K562 (cell line): ENCODE results near the gene UVRAG. TPM values are rescaled to one million over a fixed set of nuclear protein-coding genes. Genes with fewer than 3 reads are reported as not detected.

Experiments
- ATAC-seq: fragments of 200-7000 bp; cut with Tn5 transposase; 3 replicates; pipeline ENCODE4 v1.9.1; 2020; ENCODE audit warnings: moderate library complexity
- BruUV-seq: library from RNA; stranded (reverse); fragments of 400-500 nt; replicated peaks from 2 replicates; lab custom pipeline; 2021; lab: Mats Ljungman, UMichigan
- CTCF ChIA-PET: fragments of 300-600 bp; formaldehyde crosslinking; extraction: SDS; loops from one replicate; lab custom pipeline; 2021; ENCODE audit warnings: low intra/inter-chr PET ratio; lab: Yijun Ruan, JAX
- POLR2A ChIA-PET: fragments of 300-600, 350-650 bp; sonication (Branson Sonifier 250); formaldehyde crosslinking; extraction: SDS; loops from one replicate; lab custom pipeline; 2021; ENCODE audit warnings: antibody characterized with exemption, inconsistent platforms; lab: Yijun Ruan, JAX
- DNase-seq, 4 experiments: peaks; one replicate each; pipeline versions ENCODE4 v3.0.0 to v3.0.0-alpha.2; 2011 to 2018; ENCODE audit warnings: low spot score in 3 of 4, mixed read lengths in 3 of 4; ENCODE audit errors: extremely low read depth in 1 of 4
- FAIRE-seq: peaks from 2 replicates; lab custom pipeline; 2011; peaks lifted over from hg19 to GRCh38; lab: Jason Lieb, UNC
- H2AFZ ChIP-seq: 2 replicates; pipeline ENCODE4 v1.6.0; 2011; ENCODE audit warnings: low read depth, low read length, control low read depth, inconsistent platforms
- H3K27ac ChIP-seq: fragments of 200-600 bp; 3 replicates; pipeline ENCODE4 v1.8.0; 2011; ENCODE audit warnings: low read depth, mild to moderate bottlenecking, control low read depth, inconsistent platforms, low read length, moderate library complexity, mixed read lengths; ENCODE audit errors: extremely low read depth
- H3K27me3 ChIP-seq, 2 experiments: fragments of 300-600 bp in 1 of 2; 2 replicates in 1 of 2; 3 replicates in 1 of 2; pipeline versions ENCODE4 v1.6.0 to v1.8.0; 2011; ENCODE audit warnings: inconsistent platforms in 2 of 2, low read length in 2 of 2, mild to moderate bottlenecking in 1 of 2, mixed read lengths in 1 of 2, moderate library complexity in 1 of 2; ENCODE audit not compliant: control insufficient read depth in 2 of 2, insufficient read depth in 2 of 2
- H3K36me3 ChIP-seq: fragments of 300-600 bp; 3 replicates; pipeline ENCODE4 v1.8.0; 2011; ENCODE audit warnings: mild to moderate bottlenecking, low read length, inconsistent platforms; ENCODE audit not compliant: control insufficient read depth, insufficient read depth
- H3K4me1 ChIP-seq, 2 experiments: fragments of 200-600 bp in 1 of 2; replicated peaks in 1 of 2; 2 replicates in 1 of 2; 3 replicates in 1 of 2; pipeline versions ENCODE4 v1.5.1 to v1.8.0; 2011; ENCODE audit warnings: inconsistent platforms in 2 of 2, low read length in 2 of 2, mild to moderate bottlenecking in 1 of 2, mixed read lengths in 1 of 2, moderate library complexity in 1 of 2; ENCODE audit not compliant: control insufficient read depth in 2 of 2, insufficient read depth in 2 of 2
- H3K4me2 ChIP-seq: 2 replicates; pipeline ENCODE4 v1.6.1; 2011; ENCODE audit warnings: low read length, control low read depth, inconsistent platforms, mixed read lengths; ENCODE audit not compliant: insufficient read depth
- H3K4me3 ChIP-seq: fragments of 200-600 bp; sonication (generic), shearing (Covaris generic); 2 replicates; pipeline ENCODE4 v1.5.1; 2016; ENCODE audit warnings: control low read depth, inconsistent platforms
- H3K79me2 ChIP-seq: fragments of 200-600 bp; 3 replicates; pipeline ENCODE4 v1.8.0; 2011; ENCODE audit warnings: low read length, inconsistent platforms; ENCODE audit not compliant: control insufficient read depth, insufficient read depth
- H3K9ac ChIP-seq, 2 experiments: 2 replicates each; pipeline versions ENCODE4 v1.6.0 to v1.6.1; 2011; ENCODE audit warnings: low read depth in 2 of 2, low read length in 2 of 2, control low read depth in 1 of 2, inconsistent platforms in 1 of 2, mild to moderate bottlenecking in 1 of 2, mixed read lengths in 1 of 2; ENCODE audit not compliant: insufficient read depth in 1 of 2
- H3K9me1 ChIP-seq: one replicate; pipeline ENCODE4 v1.6.0; 2011; ENCODE audit warnings: inconsistent platforms, mild to moderate bottlenecking, low read length, moderate library complexity; ENCODE audit not compliant: control insufficient read depth, insufficient read depth
- H3K9me3 ChIP-seq: replicated peaks from 2 replicates; pipeline ENCODE4 v1.5.1; 2011; ENCODE audit warnings: low read depth, low read length, inconsistent platforms; ENCODE audit not compliant: control insufficient read depth, insufficient read depth
- H4K20me1 ChIP-seq: replicated peaks from 2 replicates; pipeline ENCODE4 v1.6.1; 2011; ENCODE audit warnings: low read length, inconsistent platforms, mixed read lengths; ENCODE audit not compliant: control insufficient read depth, insufficient read depth
- BCLAF1 ChIP-seq, 2 experiments: fragments of 450-650 bp in 1 of 2; IDR thresholded peaks; 2 replicates each; pipeline ENCODE4 v1.6.1; 2011 to 2017; ENCODE audit warnings: low read depth in 2 of 2, antibody characterized with exemption in 1 of 2, borderline replicate concordance in 1 of 2, low read length in 1 of 2, mild to moderate bottlenecking in 1 of 2, mixed read lengths in 1 of 2; ENCODE audit not compliant: control insufficient read depth in 1 of 2
- BHLHE40 ChIP-seq: IDR thresholded peaks from 2 replicates; pipeline ENCODE4 v1.6.1; 2011; ENCODE audit warnings: low read length, improper control_type of control experiment
- CEBPZ ChIP-seq: fragments of 150-350 bp; IDR thresholded peaks from 2 replicates; pipeline ENCODE4 v1.6.1; 2014; ENCODE audit warnings: low read depth, mild to moderate bottlenecking, low read length, borderline replicate concordance
- DNMT1 ChIP-seq: fragments of 450-650 bp; IDR thresholded peaks from 2 replicates; pipeline ENCODE4 v1.6.1; 2016; ENCODE audit warnings: antibody characterized with exemption, mild to moderate bottlenecking
- EZH2 ChIP-seq: IDR thresholded peaks from 2 replicates; pipeline ENCODE4 v1.6.1; 2012; ENCODE audit warnings: low read depth, mild to moderate bottlenecking, inconsistent platforms, low read length, borderline replicate concordance
- HMG20A ChIP-seq: fragments of 450-650 bp; formaldehyde crosslinking; conservative IDR thresholded peaks from 2 replicates; pipeline ENCODE4 v1.4.0; 2020; ENCODE audit warnings: mild to moderate bottlenecking, mixed read lengths
- HSF4 ChIP-seq: fragments of 250-450 bp; sonication (Bioruptor Pico); IDR thresholded peaks from 2 replicates; pipeline ENCODE4 v2.1.2; 2022; ENCODE audit warnings: mild to moderate bottlenecking, moderate library complexity, borderline replicate concordance
- MEIS2 ChIP-seq: fragments of 450-650 bp; IDR thresholded peaks from 2 replicates; pipeline ENCODE4 v1.6.1; 2014; ENCODE audit warnings: mild to moderate bottlenecking; ENCODE audit not compliant: partially characterized antibody
- POLR2AphosphoS5 ChIP-seq: IDR thresholded peaks from 2 replicates; pipeline ENCODE4 v1.6.1; 2011; ENCODE audit warnings: mild to moderate bottlenecking, low read depth, low read length, moderate library complexity; ENCODE audit not compliant: control insufficient read depth, insufficient read depth
- RBM17 ChIP-seq: fragments of 200-400 bp; formaldehyde crosslinking; IDR thresholded peaks from 2 replicates; pipeline ENCODE4 v1.6.1; 2017; ENCODE audit warnings: low read depth, mild to moderate bottlenecking, low read length, borderline replicate concordance
- SMAD1 ChIP-seq: fragments of 150-350 bp; IDR thresholded peaks from 2 replicates; pipeline ENCODE4 v1.6.1; 2014; ENCODE audit warnings: low read length, low read depth; ENCODE audit not compliant: partially characterized antibody
- ZNF57 ChIP-seq: fragments of 450-650 bp; formaldehyde crosslinking; IDR thresholded peaks from 2 replicates; pipeline ENCODE4 v1.4.0; 2020; ENCODE audit warnings: mild to moderate bottlenecking, moderate library complexity
- ZNF707 ChIP-seq: fragments of 250-450 bp; sonication (Bioruptor Pico); conservative IDR thresholded peaks from 2 replicates; pipeline ENCODE4 v1.8.0; 2022; ENCODE audit warnings: inconsistent platforms, mild to moderate bottlenecking, moderate library complexity
- ZSCAN32 ChIP-seq: fragments of 450-650 bp; formaldehyde crosslinking; IDR thresholded peaks from 2 replicates; pipeline ENCODE4 v1.4.0; 2020; ENCODE audit warnings: mild to moderate bottlenecking, moderate library complexity
- WGBS: fragments of 100-300 bp; shearing (Covaris generic); methylation state at CpG from one replicate; pipeline ENCODE4 v1.1.6; 2016; ENCODE audit warnings: low coverage, mixed read lengths; ENCODE audit not compliant: insufficient coverage; ENCODE audit errors: missing lambda C conversion rate; 5-methylcytosine and 5-hydroxymethylcytosine counted together
- in situ Hi-C: fragments of 300-500 bp; cut with MboI; formaldehyde crosslinking; loops from 4 replicates; pipeline ENCODE4 v1.15.0; 2018; ENCODE audit warnings: inconsistent platforms, mixed read lengths
- intact Hi-C: fragments of 100-400 bp; cut with micrococcal nuclease; formaldehyde crosslinking; loops from 2 replicates; pipeline ENCODE4 v1.14.2; 2022
- polyA plus RNA-seq, 8 experiments: library from polyadenylated mRNA; depleted of rRNA in 4 of 8; stranded (reverse) in 5 of 8; unstranded in 3 of 8; fragments of >200 nt; fragmentation: Nextera tagmentation in 2 of 8; fragmentation: Illumina TruSeq in 1 of 8; extraction: Ambion mirVana in 2 of 8; extraction: Trizol in 1 of 8; gene quantifications; 2 replicates each; pipeline versions ENCODE4 v1.2.1 to v1.2.3, GENCODE V29; 2011 to 2014; ENCODE audit warnings: inconsistent platforms in 1 of 8, missing spikeins in 1 of 8
- total RNA-seq, 7 experiments: library from RNA; depleted of rRNA in 6 of 7; stranded (reverse); fragments of >200 nt in 6 of 7; fragmentation: Illumina TruSeq in 2 of 7; extraction: Trizol in 2 of 7; gene quantifications; 2 replicates each; pipeline versions ENCODE4 v1.2.1 to v1.2.3, GENCODE V29; 2011 to 2021; ENCODE audit warnings: low replicate concordance in 1 of 7

UVRAG gene
- total and polyA plus RNA-seq, 9 of the 15 experiments (the other 6 are each of a cell fraction or from before 2014, with no cell fraction given): 3.1 to 17.8 (median 12.4) TPM

GRCh38 chr11:75855206-75855605 lies 40.2 kb downstream of the UVRAG start:
- Histone ChIP-seq H3K4me1 (peaks cover 0 to 14% of the 10 kb centered on the region in 2 experiments; a peak in 3 of 5 replicates), H3K27me3 (no peaks in the 10 kb centered on the region), H4K20me1 (peaks cover 4% of the 10 kb centered on the region; the same call in 1 of the 2 replicates), H3K27ac (no peak overlapping the region), H3K9me3 (no peaks in the 10 kb centered on the region), H3K79me2 (peaks cover 23% of the 10 kb centered on the region), H3K36me3 (peaks cover 18% of the 10 kb centered on the region; the same call in 1 of the 3 replicates), H3K9ac (no peak overlapping the region), H3K9me1 (no peaks in the 10 kb centered on the region), H3K4me3 (no peak overlapping the region), H3K4me2 (no peak overlapping the region), H2AFZ (no peak overlapping the region)
- in situ Hi-C loops: loop anchor here (25.0 kb wide), 1 partner anchor 418 kb away; the partner anchor contains the start of gene KLHL35
- POLR2A ChIA-PET: interaction anchor here (0.5 kb wide), 1 partner anchor 28 kb away, joined by 3 read pairs; no protein-coding TSS in a partner anchor
- no TSS peak for BruUV-seq
- intact Hi-C loops: no loop called here
- DNase-seq: no peak
- ATAC-seq: no peak
- 88% methylated on average over 6 of the region's 6 CpGs for WGBS
- CTCF ChIA-PET: no interaction called here
- no peak for FAIRE-seq
- TF ChIP-seq HMG20A (no peak), BHLHE40 (no peak), MEIS2 (no peak), SMAD1 (no peak), CEBPZ (no peak), HSF4 (CRISPR knock-in tag) (no peak), DNMT1 (no peak), BCLAF1 (IDR thresholded peaks at IDR 0.05; ENCODE audit: borderline replicate concordance in 1 of 2, control insufficient read depth in 1 of 2, low read depth in 2 of 2, low read length in 1 of 2) (no peak), POLR2AphosphoS5 (no peak), RBM17 (no peak), EZH2 (no peak), ZNF57 (no peak), ZSCAN32 (no peak), ZNF707 (CRISPR knock-in tag) (no peak)
